HEK293T (cell line): ENCODE results near the gene RNU6-1.

ENCODE experiments used
- BHLHE40 ChIP-seq: fragments of 450-650 bp; IDR thresholded peaks from 2 replicates; pipeline ENCODE4 v1.6.1; 2016; ENCODE audit warnings: mild to moderate bottlenecking, moderate library complexity, borderline replicate concordance
- CTBP1 ChIP-seq: fragments of 450-650 bp; IDR thresholded peaks from 2 replicates; pipeline ENCODE4 v1.6.1; 2016; ENCODE audit warnings: borderline replicate concordance
- FOXA1 ChIP-seq: fragments of 450-650 bp; IDR thresholded peaks from 2 replicates; pipeline ENCODE4 v1.6.1; 2016; ENCODE audit warnings: mild to moderate bottlenecking
- FOXK2 ChIP-seq: fragments of 450-650 bp; IDR thresholded peaks from 2 replicates; pipeline ENCODE4 v1.6.1; 2016; ENCODE audit warnings: mild to moderate bottlenecking
- FOXM1 ChIP-seq: fragments of 450-650 bp; IDR thresholded peaks from 2 replicates; pipeline ENCODE4 v1.6.1; 2017; ENCODE audit warnings: mild to moderate bottlenecking, borderline replicate concordance
- L3MBTL2 ChIP-seq: fragments of 450-650 bp; conservative IDR thresholded peaks from 2 replicates; pipeline ENCODE4 v1.6.1; 2016; ENCODE audit warnings: mild to moderate bottlenecking
- LEF1 ChIP-seq: fragments of 450-650 bp; IDR thresholded peaks from 2 replicates; pipeline ENCODE4 v1.6.1; 2017; ENCODE audit warnings: mild to moderate bottlenecking, borderline replicate concordance
- PKNOX1 ChIP-seq: fragments of 450-650 bp; IDR thresholded peaks from 2 replicates; pipeline ENCODE4 v1.6.1; 2016
- SP1 ChIP-seq: fragments of 450-650 bp; IDR thresholded peaks from 2 replicates; pipeline ENCODE4 v1.6.1; 2017
- SUZ12 ChIP-seq: fragments of 450-650 bp; IDR thresholded peaks from 2 replicates; pipeline ENCODE4 v1.6.1; 2016; ENCODE audit warnings: mild to moderate bottlenecking
- TARDBP ChIP-seq: fragments of 450-650 bp; IDR thresholded peaks from 2 replicates; pipeline ENCODE4 v1.6.1; 2016

- TF ChIP-seq FOXM1 (no peak), FOXA1 (no peak), SUZ12 (no peak), L3MBTL2 (no peak), SP1 (no peak), LEF1 (no peak), CTBP1 (no peak), FOXK2 (no peak), BHLHE40 (no peak), TARDBP (no peak), PKNOX1 (no peak)
Measured at GRCh38 chr15:67816668-67817067, 23.2 kb downstream of the RNU6-1 start.
